SH-SY5Y (cell line): ENCODE measurements around the gene THSD4.

Experiments
- GATA2 ChIP-seq: IDR thresholded peaks from 2 replicates; pipeline ENCODE4 v1.6.1; 2011; ENCODE audit warnings: mild to moderate bottlenecking, low read depth, low read length
- GATA3 ChIP-seq: IDR thresholded peaks from 2 replicates; pipeline ENCODE4 v1.6.1; 2011; ENCODE audit warnings: low read depth, mild to moderate bottlenecking, low read length, moderate library complexity

- TF ChIP-seq GATA3 (no peak), GATA2 (no peak)
Observed at GRCh38 chr15:71333839-71334238, 218.6 kb downstream of the THSD4 start.
